ENCODE data around the gene GATA5.

GATA5 gene

DNA sequence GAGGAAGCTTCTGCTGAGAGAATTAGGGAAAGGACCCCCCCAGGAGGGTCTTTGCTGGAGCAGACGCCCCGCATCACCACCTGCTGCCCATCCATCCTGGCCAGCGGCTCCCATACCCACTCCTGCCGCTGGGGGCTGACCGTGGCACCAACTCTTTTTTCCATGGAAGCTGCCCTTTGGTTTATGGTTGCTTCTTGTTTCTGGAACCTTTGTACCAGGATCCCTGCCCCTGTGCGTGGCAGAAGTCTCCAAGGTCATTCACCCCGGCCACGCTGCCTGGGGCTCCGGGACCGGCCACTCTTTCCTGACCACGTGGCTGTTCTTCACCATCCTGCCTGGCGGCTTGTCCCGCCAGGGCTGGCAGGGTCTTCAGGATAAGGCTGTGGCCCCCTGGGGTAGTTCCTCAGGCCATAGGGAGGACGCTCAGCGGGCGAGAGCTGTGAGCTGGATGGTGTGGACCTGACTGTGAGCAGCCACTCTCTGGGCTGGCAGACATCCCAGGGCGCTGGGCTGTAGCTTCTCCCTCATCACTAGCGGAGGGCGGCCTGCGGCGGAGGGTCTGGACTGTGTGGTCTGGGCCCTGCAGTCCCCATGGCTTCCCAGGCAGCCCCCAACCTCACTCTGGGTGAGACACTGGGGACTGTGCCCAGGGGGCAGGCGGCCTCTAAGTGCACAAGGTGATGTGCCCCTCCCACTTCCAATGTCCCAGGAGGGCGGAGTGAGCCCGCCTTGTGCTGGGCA is 25.7 kb downstream of the GATA5 start:
- POLR2A ChIA-PET: no interaction called here
- no peak for DNase-seq (ENCODE audit: extremely low spot score)
- TF ChIP-seq ZNF384 (IDR thresholded peaks at IDR 0.05): no peak
- TF ChIP-seq LEF1 (IDR thresholded peaks at IDR 0.05; ENCODE audit: borderline replicate concordance): no peak
- no peak for TF ChIP-seq BHLHE40 (IDR thresholded peaks at IDR 0.05; ENCODE audit: borderline replicate concordance)
- TF ChIP-seq L3MBTL2 (conservative IDR thresholded peaks at IDR 0.05): no peak
- no peak for TF ChIP-seq SP1 (IDR thresholded peaks at IDR 0.05)
- TF ChIP-seq FOXK2 (IDR thresholded peaks at IDR 0.05): no peak
- TF ChIP-seq TARDBP (IDR thresholded peaks at IDR 0.05): no peak
- TF ChIP-seq ELF4 (IDR thresholded peaks at IDR 0.05): no peak
- TF ChIP-seq HDGF (IDR thresholded peaks at IDR 0.05; ENCODE audit: borderline replicate concordance): no peak
- TF ChIP-seq FOXM1 (IDR thresholded peaks at IDR 0.05; ENCODE audit: borderline replicate concordance): no peak
- CTCF ChIA-PET: no interaction called here

DNA sequence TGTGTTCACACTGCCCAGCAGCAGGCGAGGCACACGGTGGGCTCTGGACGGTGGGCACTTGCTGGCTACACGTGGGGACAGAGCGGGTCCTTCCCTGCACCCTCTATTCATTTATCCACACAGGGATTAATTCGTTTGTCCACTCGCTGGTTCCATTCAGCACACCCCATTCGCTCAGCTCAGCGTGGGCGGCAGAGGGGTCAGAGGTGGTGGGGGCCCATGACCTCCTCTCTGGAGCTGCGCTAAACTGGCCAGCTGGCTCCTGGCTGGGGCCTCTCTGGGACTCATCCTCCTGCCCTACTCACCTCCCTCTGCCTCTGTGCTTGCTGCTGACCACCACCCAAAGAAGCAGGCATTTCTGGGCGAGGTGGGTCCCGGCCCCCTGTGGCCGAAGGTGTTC is 27.0 kb downstream of the GATA5 start:
- TF ChIP-seq SP1 (IDR thresholded peaks at IDR 0.05): no peak
- TF ChIP-seq HDGF (IDR thresholded peaks at IDR 0.05; ENCODE audit: borderline replicate concordance): no peak
- no peak for TF ChIP-seq ZNF384 (IDR thresholded peaks at IDR 0.05)
- no peak for TF ChIP-seq BHLHE40 (IDR thresholded peaks at IDR 0.05; ENCODE audit: borderline replicate concordance)
- no peak for TF ChIP-seq L3MBTL2 (conservative IDR thresholded peaks at IDR 0.05)
- no peak for TF ChIP-seq LEF1 (IDR thresholded peaks at IDR 0.05; ENCODE audit: borderline replicate concordance)
- no peak for TF ChIP-seq ELF4 (IDR thresholded peaks at IDR 0.05)
- no peak for TF ChIP-seq PKNOX1 (IDR thresholded peaks at IDR 0.05)
- TF ChIP-seq TARDBP (IDR thresholded peaks at IDR 0.05): no peak
- no peak for TF ChIP-seq CTBP1 (IDR thresholded peaks at IDR 0.05; ENCODE audit: borderline replicate concordance)
- no peak for TF ChIP-seq FOXA1 (IDR thresholded peaks at IDR 0.05)
- no peak for TF ChIP-seq FOXM1 (IDR thresholded peaks at IDR 0.05; ENCODE audit: borderline replicate concordance)
- no peak for TF ChIP-seq FOXK2 (IDR thresholded peaks at IDR 0.05)
- no peak for TF ChIP-seq NFRKB (IDR thresholded peaks at IDR 0.05)
- TF ChIP-seq ARNT (IDR thresholded peaks at IDR 0.05): no peak
- no peak for TF ChIP-seq SUZ12 (IDR thresholded peaks at IDR 0.05)
- ChIA-PET CTCF (no interaction called here), POLR2A (no interaction called here)
- DNase-seq (ENCODE audit: extremely low spot score): no peak

DNA sequence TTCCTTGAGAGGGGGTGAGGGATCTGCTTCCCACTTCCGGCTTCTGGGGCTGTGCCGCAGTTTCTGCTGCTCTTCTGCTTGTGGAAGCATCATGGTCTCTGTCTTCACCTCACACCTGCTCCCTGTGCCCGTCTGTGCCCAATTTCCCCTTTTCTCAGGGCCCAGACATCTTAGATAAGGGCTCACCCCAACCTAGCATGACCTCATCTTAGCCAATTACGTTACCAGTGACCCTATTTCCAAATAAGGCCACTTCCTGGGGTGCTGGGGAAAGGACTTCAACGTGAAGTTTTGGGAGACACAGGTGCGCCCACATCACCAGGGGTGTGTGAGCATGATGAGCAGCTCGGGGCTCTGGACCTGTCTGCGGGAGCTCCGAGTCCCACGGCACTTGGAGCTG is 27.8 kb downstream of the GATA5 start:
- no peak for TF ChIP-seq CTBP1 (IDR thresholded peaks at IDR 0.05; ENCODE audit: borderline replicate concordance)
- TF ChIP-seq PKNOX1 (IDR thresholded peaks at IDR 0.05): no peak
- TF ChIP-seq TARDBP (IDR thresholded peaks at IDR 0.05): no peak
- TF ChIP-seq ARNT (IDR thresholded peaks at IDR 0.05): no peak
- no peak for TF ChIP-seq FOXM1 (IDR thresholded peaks at IDR 0.05; ENCODE audit: borderline replicate concordance)
- no peak for TF ChIP-seq FOXK2 (IDR thresholded peaks at IDR 0.05)
- no peak for TF ChIP-seq FOXA1 (IDR thresholded peaks at IDR 0.05)
- no peak for TF ChIP-seq ZNF384 (IDR thresholded peaks at IDR 0.05)
- no peak for TF ChIP-seq SP1 (IDR thresholded peaks at IDR 0.05)
- no peak for TF ChIP-seq BHLHE40 (IDR thresholded peaks at IDR 0.05; ENCODE audit: borderline replicate concordance)
- no peak for TF ChIP-seq LEF1 (IDR thresholded peaks at IDR 0.05; ENCODE audit: borderline replicate concordance)
- ChIA-PET POLR2A (no interaction called here), CTCF (no interaction called here)
- no peak for DNase-seq (ENCODE audit: extremely low spot score)

DNA sequence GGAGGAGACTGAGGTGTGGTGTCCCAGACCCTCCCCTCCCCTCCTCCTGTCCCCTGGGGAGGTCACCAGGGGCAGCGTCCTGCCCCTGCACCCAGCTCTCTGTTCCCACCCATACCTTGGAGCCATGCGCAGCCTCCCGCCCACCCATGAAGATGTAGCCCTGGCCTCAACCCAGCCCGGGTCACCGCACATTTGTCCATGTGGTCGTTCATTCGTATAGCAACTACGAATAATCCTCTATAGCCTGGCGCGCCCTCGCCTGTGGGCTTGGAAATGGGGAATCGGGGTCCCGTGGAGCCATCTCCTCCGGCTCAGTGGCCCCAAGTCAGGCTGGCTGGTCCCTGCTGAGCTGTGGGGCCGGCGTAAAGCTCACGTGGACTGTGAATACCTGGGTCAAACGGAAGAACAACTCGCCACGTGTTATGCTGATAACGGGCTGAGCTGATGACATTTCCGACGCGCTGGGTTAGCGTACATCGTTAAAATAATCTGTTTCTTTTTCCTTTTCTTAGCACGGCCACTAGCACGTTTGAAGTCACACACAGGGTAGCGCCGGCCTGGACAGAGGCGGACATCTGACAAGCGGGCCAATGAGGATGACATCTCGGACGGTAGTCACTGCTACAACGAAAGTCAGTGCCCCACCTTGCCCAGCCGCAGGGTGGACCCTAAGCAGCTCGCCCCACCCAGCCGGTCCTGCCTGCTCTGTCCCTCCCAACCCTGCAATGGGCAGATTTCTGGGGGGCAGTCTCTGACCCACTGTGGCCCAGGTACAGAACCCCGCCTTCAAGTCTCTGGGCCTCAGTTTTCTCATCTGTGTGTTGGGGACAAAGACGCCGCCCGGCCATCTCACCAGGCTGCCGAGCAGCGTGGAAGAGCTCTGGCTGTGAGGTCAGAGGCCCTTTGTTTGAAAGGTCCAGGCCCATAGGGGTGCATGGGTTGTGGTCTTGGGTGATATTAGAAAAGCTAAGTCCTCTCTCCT is 28.6 kb downstream of the GATA5 start:
- POLR2A ChIA-PET: no interaction called here
- CTCF ChIA-PET: no interaction called here
- no peak for DNase-seq (ENCODE audit: extremely low spot score)
- TF ChIP-seq HDGF (IDR thresholded peaks at IDR 0.05; ENCODE audit: borderline replicate concordance): no peak
- no peak for TF ChIP-seq CTBP1 (IDR thresholded peaks at IDR 0.05; ENCODE audit: borderline replicate concordance)
- no peak for TF ChIP-seq SUZ12 (IDR thresholded peaks at IDR 0.05)
- no peak for TF ChIP-seq SP1 (IDR thresholded peaks at IDR 0.05)
- no peak for TF ChIP-seq BHLHE40 (IDR thresholded peaks at IDR 0.05; ENCODE audit: borderline replicate concordance)

DNA sequence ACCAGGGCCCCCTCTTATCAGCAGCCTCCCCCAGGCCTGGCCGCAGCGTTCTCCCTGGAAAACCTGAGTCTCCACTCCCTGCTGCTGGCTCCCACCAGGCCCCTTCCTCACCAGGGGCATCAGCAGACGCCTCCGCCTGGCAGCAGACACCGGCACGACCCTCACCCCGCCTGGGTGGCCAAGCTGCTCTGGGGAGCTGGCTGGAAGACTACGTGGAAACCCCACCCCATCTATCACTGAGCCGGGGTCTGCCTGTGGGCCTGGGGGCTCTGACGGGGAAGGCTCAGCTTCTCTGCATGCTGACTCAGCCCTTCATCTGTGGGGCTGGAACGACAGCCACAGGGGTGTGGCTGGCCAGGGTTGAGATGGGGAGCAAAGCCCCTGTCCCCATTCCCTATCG is 29.3 kb downstream of the GATA5 start:
- DNase-seq (ENCODE audit: extremely low spot score): no peak
- POLR2A ChIA-PET: no interaction called here
- CTCF ChIA-PET: no interaction called here
- no peak for TF ChIP-seq NFRKB (IDR thresholded peaks at IDR 0.05)
- no peak for TF ChIP-seq FOXA1 (IDR thresholded peaks at IDR 0.05)
- TF ChIP-seq HDGF (IDR thresholded peaks at IDR 0.05; ENCODE audit: borderline replicate concordance): no peak
- TF ChIP-seq ARNT (IDR thresholded peaks at IDR 0.05): no peak
- no peak for TF ChIP-seq ELF4 (IDR thresholded peaks at IDR 0.05)
- no peak for TF ChIP-seq CTBP1 (IDR thresholded peaks at IDR 0.05; ENCODE audit: borderline replicate concordance)
- no peak for TF ChIP-seq FOXM1 (IDR thresholded peaks at IDR 0.05; ENCODE audit: borderline replicate concordance)
- TF ChIP-seq LEF1 (IDR thresholded peaks at IDR 0.05; ENCODE audit: borderline replicate concordance): no peak
- TF ChIP-seq BHLHE40 (IDR thresholded peaks at IDR 0.05; ENCODE audit: borderline replicate concordance): no peak
- TF ChIP-seq L3MBTL2 (conservative IDR thresholded peaks at IDR 0.05): no peak
- TF ChIP-seq FOXK2 (IDR thresholded peaks at IDR 0.05): no peak
- TF ChIP-seq SP1 (IDR thresholded peaks at IDR 0.05): no peak
- TF ChIP-seq ZNF384 (IDR thresholded peaks at IDR 0.05): no peak
- no peak for TF ChIP-seq SUZ12 (IDR thresholded peaks at IDR 0.05)
- no peak for TF ChIP-seq TARDBP (IDR thresholded peaks at IDR 0.05)
- no peak for TF ChIP-seq PKNOX1 (IDR thresholded peaks at IDR 0.05)

Data from HEK293T (cell line).